Measurements from ENCODE around the gene DGCR2. TPM values are rescaled to one million over a fixed set of nuclear protein-coding genes. Genes with fewer than 3 reads are reported as not detected.

Gene DGCR2
- total and polyA plus RNA-seq, 2 donors from 2014 or later, result 37.5 to 67.7 TPM

- peaks cover 0 to 2% (median 0%) of the 10 kb centered on the region in 3 donors for H3K4me1 ChIP-seq (ENCODE audit: control insufficient read depth in 2 of 3, insufficient read depth in 2 of 3, low read depth in 1 of 3, low read length in 3 of 3)
- no peak overlapping the region for H3K27ac ChIP-seq (ENCODE audit: low read depth in 2 of 2, low read length in 2 of 2)
- H3K36me3 ChIP-seq (ENCODE audit: control insufficient read depth in 2 of 3, insufficient read depth in 3 of 3, low read length in 3 of 3), result no peaks in the 10 kb centered on the region
- H3K27me3 ChIP-seq (ENCODE audit: control insufficient read depth, insufficient read depth, low read length), result no peaks in the 10 kb centered on the region
- TF ChIP-seq CTCF (IDR thresholded peaks at IDR 0.05; ENCODE audit: borderline replicate concordance, extremely low read depth, insufficient read depth), result no peak
- no peak overlapping the region for H3K9ac ChIP-seq (ENCODE audit: low read length in 3 of 3)
- no peak for FAIRE-seq
- intact Hi-C loops (cut with DNase I), result no loop called here
- no peak for DNase-seq
- no peak overlapping the region for H3K4me3 ChIP-seq (ENCODE audit: low read length in 3 of 3)
- H3K9me3 ChIP-seq (ENCODE audit: control insufficient read depth in 2 of 3, insufficient read depth in 1 of 3, low read length in 3 of 3), result no peaks in the 10 kb centered on the region
Measured at GRCh38 chr22:19097518-19097917, 24.7 kb downstream of the DGCR2 start.

- Histone ChIP-seq H3K27ac (ENCODE audit: low read depth in 2 of 2, low read length in 2 of 2) (no peak overlapping the region), H3K9ac (ENCODE audit: low read length in 3 of 3) (no peak overlapping the region), H3K4me1 (ENCODE audit: control insufficient read depth in 2 of 3, insufficient read depth in 2 of 3, low read depth in 1 of 3, low read length in 3 of 3) (peaks cover 0 to 2% (median 0%) of the 10 kb centered on the region in 3 donors), H3K9me3 (ENCODE audit: control insufficient read depth in 2 of 3, insufficient read depth in 1 of 3, low read length in 3 of 3) (no peaks in the 10 kb centered on the region), H3K36me3 (ENCODE audit: control insufficient read depth in 2 of 3, insufficient read depth in 3 of 3, low read length in 3 of 3) (no peaks in the 10 kb centered on the region), H3K4me3 (ENCODE audit: low read length in 3 of 3) (no peak overlapping the region), H3K27me3 (ENCODE audit: control insufficient read depth, insufficient read depth, low read length) (no peaks in the 10 kb centered on the region)
- intact Hi-C loops (cut with DNase I), result no loop called here
- DNase-seq (no peak), FAIRE-seq (no peak)
- no peak for TF ChIP-seq CTCF (IDR thresholded peaks at IDR 0.05; ENCODE audit: borderline replicate concordance, extremely low read depth, insufficient read depth)
Measured at GRCh38 chr22:19096555-19096954, 25.7 kb downstream of the DGCR2 start.

- Histone ChIP-seq H3K9ac (ENCODE audit: low read length in 3 of 3) (no peak overlapping the region), H3K27me3 (ENCODE audit: control insufficient read depth, insufficient read depth, low read length) (no peaks in the 10 kb centered on the region), H3K27ac (ENCODE audit: low read depth in 2 of 2, low read length in 2 of 2) (no peak overlapping the region), H3K4me3 (ENCODE audit: low read length in 3 of 3) (no peak overlapping the region), H3K4me1 (ENCODE audit: control insufficient read depth in 2 of 3, insufficient read depth in 2 of 3, low read depth in 1 of 3, low read length in 3 of 3) (peaks cover 0 to 2% (median 0%) of the 10 kb centered on the region in 3 donors), H3K36me3 (ENCODE audit: control insufficient read depth in 2 of 3, insufficient read depth in 3 of 3, low read length in 3 of 3) (no peaks in the 10 kb centered on the region), H3K9me3 (ENCODE audit: control insufficient read depth in 2 of 3, insufficient read depth in 1 of 3, low read length in 3 of 3) (no peaks in the 10 kb centered on the region)
- FAIRE-seq (no peak), DNase-seq (no peak)
- TF ChIP-seq CTCF (IDR thresholded peaks at IDR 0.05; ENCODE audit: borderline replicate concordance, extremely low read depth, insufficient read depth), result no peak
- intact Hi-C loops (cut with DNase I), result no loop called here
Measured at GRCh38 chr22:19094393-19094997, 27.7 kb downstream of the DGCR2 start.

- Histone ChIP-seq H3K4me1 (ENCODE audit: control insufficient read depth in 2 of 3, insufficient read depth in 2 of 3, low read depth in 1 of 3, low read length in 3 of 3) (no peaks in the 10 kb centered on the region), H3K27me3 (ENCODE audit: control insufficient read depth, insufficient read depth, low read length) (no peaks in the 10 kb centered on the region), H3K27ac (ENCODE audit: low read depth in 2 of 2, low read length in 2 of 2) (no peak overlapping the region), H3K9ac (ENCODE audit: low read length in 3 of 3) (no peak overlapping the region), H3K36me3 (ENCODE audit: control insufficient read depth in 2 of 3, insufficient read depth in 3 of 3, low read length in 3 of 3) (no peaks in the 10 kb centered on the region), H3K9me3 (ENCODE audit: control insufficient read depth in 2 of 3, insufficient read depth in 1 of 3, low read length in 3 of 3) (no peaks in the 10 kb centered on the region), H3K4me3 (ENCODE audit: low read length in 3 of 3) (no peak overlapping the region)
- no peak for DNase-seq
- no peak for TF ChIP-seq CTCF (IDR thresholded peaks at IDR 0.05; ENCODE audit: borderline replicate concordance, extremely low read depth, insufficient read depth)
- FAIRE-seq, result no peak
- intact Hi-C loops (cut with DNase I), result no loop called here
Measured at GRCh38 chr22:19092725-19093124, 29.5 kb downstream of the DGCR2 start.

All from kidney (tissue), 14 donors.